Measurements from ENCODE around the gene JPT2. TPM values are rescaled to one million over a fixed set of nuclear protein-coding genes. Genes with fewer than 3 reads are reported as not detected.
A peak's percentile ranks its signal among the peaks of the same experiment; 100 is the strongest.

Gene JPT2, protein sequence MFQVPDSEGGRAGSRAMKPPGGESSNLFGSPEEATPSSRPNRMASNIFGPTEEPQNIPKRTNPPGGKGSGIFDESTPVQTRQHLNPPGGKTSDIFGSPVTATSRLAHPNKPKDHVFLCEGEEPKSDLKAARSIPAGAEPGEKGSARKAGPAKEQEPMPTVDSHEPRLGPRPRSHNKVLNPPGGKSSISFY
- 10 to 100 TPM; 55.0 to 62.4 TPM for total RNA-seq

DNA sequence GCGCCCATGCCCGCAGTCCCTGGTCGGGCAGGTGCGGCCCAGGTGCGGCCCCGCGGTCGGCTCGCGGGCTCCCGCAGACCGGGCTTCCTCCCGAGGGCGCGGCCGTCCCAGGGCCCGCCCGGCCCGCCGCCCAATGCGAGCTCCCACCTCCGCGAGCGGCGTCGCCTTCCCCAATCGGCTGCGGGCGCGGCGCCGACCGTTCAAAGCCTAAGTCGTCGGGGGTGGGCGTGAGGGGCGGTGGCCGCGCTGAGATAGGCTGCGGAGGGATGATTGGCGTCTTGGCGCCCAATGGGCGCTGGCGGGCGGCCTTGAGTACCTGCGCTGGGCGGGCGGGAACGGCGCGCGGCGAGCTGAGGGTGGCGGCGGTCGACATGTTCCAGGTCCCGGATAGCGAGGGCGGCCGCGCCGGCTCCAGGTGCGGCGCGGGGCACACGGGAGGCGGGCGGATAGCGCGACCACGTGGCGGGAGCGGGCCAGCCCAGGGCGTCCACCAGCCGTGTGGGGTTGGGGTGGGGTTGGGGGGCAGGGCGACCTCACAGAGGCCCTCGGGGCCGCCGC is at the start of gene JPT2:
JPT2 (plus strand) TSS at position 338 of the 558 bp plus-strand sequence; CDS start at position 372, 34 bp downstream.
- peaks cover 4% of the 10 kb centered on the region for H3K36me3 Mint-ChIP-seq
- CTCF ChIA-PET, result interaction anchor here (1.1 to 3.9 kb wide), 7 partner anchors 9 to 257 kb away, joined by 3 to 35 read pairs (median 4); partner anchors contain the start of genes MAPK8IP3 and UQCC4
- no peaks in the 10 kb centered on the region for H3K9me3 Mint-ChIP-seq (ENCODE audit: low read depth)
- DNase-seq (peak; percentile 97), ATAC-seq (peak; percentile 98)
- H3K4me1 Mint-ChIP-seq, result peaks cover 32% of the 10 kb centered on the region
- H3K27ac Mint-ChIP-seq, result peak within 1 kb of the TSS; percentile 83
- H3K27me3 Mint-ChIP-seq, result no peaks in the 10 kb centered on the region
- peak within 1 kb of the TSS; percentile 93 for H3K4me3 Mint-ChIP-seq

DNA sequence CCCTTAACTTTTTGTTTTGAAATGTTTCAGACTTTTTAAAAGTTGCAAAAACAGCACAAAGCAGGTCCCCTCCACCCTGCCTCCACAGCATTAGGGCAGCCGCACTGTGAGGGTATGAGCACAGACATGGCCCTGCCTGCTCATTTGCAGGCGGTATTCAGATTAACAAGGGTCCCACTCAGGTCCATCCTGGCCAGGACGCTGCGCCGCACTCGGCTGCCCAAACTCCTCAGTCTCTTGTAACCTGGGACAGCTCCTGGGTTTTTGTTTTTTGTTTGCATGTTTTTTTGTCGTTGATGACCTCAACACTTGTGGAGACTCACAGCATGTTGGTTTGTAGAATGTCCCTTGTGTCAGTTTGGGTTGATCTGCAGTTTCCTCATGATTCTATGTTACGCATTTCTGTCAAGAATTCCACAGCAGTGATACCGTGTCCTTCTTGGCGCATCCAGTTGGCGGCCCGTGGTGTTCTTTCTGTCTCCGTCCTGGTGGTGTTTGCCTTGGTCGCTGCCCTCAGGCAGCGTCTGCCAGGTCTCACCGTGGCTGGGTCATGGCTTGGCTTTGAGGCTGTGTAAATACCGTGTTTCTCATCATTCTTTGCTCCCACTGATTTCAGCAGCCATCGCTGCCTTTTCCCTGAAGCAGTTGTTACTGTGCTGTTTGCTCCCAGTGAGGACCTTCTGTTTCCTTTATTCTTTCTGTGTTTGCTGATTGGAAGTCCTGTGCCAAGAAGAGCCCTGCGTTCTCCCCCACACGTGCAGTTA is 47.4 kb upstream of the JPT2 start:
- no peak overlapping the region for H3K27ac Mint-ChIP-seq
- CTCF ChIA-PET, result interaction anchor here (1.6 kb wide), 1 partner anchor 75 kb away, joined by 3 read pairs; the partner anchor contains the start of gene MAPK8IP3
- H3K4me3 Mint-ChIP-seq, result no peak overlapping the region
- H3K36me3 Mint-ChIP-seq, result peaks cover 23% of the 10 kb centered on the region
- ATAC-seq, result no peak
- H3K27me3 Mint-ChIP-seq, result no peaks in the 10 kb centered on the region
- peaks cover 6% of the 10 kb centered on the region for H3K4me1 Mint-ChIP-seq
- H3K9me3 Mint-ChIP-seq (ENCODE audit: low read depth), result no peaks in the 10 kb centered on the region
- no peak for DNase-seq

DNA sequence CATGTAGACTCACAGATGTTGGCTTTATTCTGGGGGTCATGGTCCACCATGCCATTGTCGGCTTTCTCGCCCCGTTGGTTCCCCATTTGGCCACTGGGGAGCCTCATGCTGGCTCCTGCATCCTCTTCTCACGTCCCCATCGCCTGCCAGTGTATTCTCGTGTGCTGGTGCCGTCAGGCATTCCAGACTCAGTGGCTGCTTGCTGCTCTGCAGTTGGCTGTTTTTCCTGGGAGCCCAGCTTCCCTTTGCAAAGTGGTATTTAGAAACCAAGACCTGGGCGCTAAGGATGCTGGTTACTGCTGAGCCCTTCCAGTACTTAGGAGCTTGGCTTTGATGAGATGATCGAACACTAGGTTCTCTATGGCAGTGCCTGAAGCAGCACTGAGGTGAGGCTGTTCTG is 46.8 kb upstream of the JPT2 start:
- DNase-seq (no peak), ATAC-seq (no peak)
- Mint-ChIP-seq H3K27ac (no peak overlapping the region), H3K36me3 (peaks cover 23% of the 10 kb centered on the region), H3K27me3 (no peaks in the 10 kb centered on the region), H3K9me3 (ENCODE audit: low read depth) (no peaks in the 10 kb centered on the region), H3K4me3 (no peak overlapping the region), H3K4me1 (peaks cover 6% of the 10 kb centered on the region)
- CTCF ChIA-PET, result interaction anchor here (1.6 kb wide), 1 partner anchor 74 kb away, joined by 3 read pairs; the partner anchor contains the start of gene MAPK8IP3

DNA sequence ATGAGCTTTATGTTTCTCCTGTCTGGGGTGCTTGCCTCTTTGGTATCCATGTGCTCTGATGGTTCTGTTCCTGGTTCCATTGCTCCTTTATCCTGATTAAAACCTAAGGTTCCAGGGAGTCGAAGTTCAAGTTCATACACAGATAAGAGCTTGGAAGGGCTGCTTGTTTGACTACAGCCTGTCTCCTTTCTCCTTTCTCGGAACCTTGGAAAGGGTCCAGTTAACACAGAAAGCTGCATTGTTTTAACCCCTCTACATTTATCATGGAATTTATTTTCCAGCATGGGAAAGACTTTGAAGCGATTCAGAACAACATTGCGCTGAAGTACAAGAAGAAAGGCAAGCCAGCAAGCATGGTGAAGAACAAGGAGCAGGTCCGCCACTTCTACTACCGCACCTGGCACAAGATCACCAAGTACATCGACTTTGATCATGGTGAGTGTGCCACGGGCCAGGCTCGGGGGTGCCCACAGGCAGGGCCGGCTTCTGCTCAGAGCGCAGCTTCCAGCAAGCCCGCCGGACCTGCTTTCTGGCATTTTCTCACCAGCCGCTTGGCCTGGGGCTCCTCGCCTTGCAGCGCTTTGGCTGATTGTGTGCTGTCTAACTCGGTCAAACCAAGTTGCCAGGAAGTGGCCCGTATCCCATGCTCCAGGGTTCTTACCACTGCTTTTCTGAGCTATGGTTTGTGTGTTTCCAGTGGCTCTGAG is 46.0 kb upstream of the JPT2 start:
- Mint-ChIP-seq H3K36me3 (peaks cover 20% of the 10 kb centered on the region), H3K27me3 (no peaks in the 10 kb centered on the region), H3K9me3 (ENCODE audit: low read depth) (no peaks in the 10 kb centered on the region), H3K27ac (no peak overlapping the region), H3K4me1 (peaks cover 6% of the 10 kb centered on the region), H3K4me3 (no peak overlapping the region)
- ATAC-seq (no peak), DNase-seq (no peak)
- CTCF ChIA-PET, result interaction anchor here (1.6 kb wide), 1 partner anchor 73 kb away, joined by 3 read pairs; the partner anchor contains the start of gene MAPK8IP3

DNA sequence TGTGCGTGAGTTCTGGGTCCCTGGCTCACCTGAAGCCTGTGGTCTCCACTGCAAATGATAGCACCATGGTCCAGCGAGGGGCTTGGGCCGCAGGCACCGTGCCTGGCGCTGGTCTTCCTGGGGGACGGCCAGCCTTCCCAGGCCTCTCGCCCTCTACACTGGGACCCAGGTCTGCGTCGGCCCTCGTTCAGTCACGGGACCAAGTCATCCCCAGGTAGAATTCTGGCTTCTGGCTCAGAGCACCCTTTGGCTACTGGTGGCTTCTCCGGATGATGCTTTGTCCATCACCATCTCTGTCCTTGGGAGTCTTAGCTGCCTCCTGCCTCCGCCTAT is 45.5 kb upstream of the JPT2 start:
- ATAC-seq, result no peak
- Mint-ChIP-seq H3K9me3 (ENCODE audit: low read depth) (no peaks in the 10 kb centered on the region), H3K4me1 (peaks cover 8% of the 10 kb centered on the region), H3K27me3 (no peaks in the 10 kb centered on the region), H3K4me3 (no peak overlapping the region), H3K27ac (no peak overlapping the region), H3K36me3 (peaks cover 20% of the 10 kb centered on the region)
- DNase-seq, result no peak
- CTCF ChIA-PET, result interaction anchor here (1.6 kb wide), 1 partner anchor 73 kb away, joined by 3 read pairs; the partner anchor contains the start of gene MAPK8IP3

DNA sequence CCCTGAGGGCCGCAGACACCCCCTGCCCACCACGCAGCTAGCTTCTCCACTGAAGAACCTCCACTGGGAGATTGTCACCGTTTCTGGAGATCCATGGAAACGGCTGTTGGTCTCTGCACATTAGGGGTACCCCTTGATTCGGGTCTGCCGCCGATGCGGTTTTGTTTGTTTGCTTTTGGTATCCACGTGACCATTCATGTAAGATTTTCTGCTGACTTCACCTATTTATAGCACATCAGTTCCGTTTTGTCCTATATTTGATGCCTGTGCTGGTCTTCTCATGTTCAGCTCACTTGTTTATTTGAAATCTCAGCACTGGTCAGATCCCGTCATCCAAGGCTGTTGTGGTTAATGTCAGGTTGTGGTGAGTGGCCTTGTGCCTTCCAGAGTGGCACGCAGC is 44.8 kb upstream of the JPT2 start:
- ATAC-seq (no peak), DNase-seq (no peak)
- H3K36me3 Mint-ChIP-seq, result peaks cover 23% of the 10 kb centered on the region
- no peaks in the 10 kb centered on the region for H3K9me3 Mint-ChIP-seq (ENCODE audit: low read depth)
- H3K27ac Mint-ChIP-seq, result no peak overlapping the region
- no peak overlapping the region for H3K4me3 Mint-ChIP-seq
- peaks cover 8% of the 10 kb centered on the region for H3K4me1 Mint-ChIP-seq
- H3K27me3 Mint-ChIP-seq, result no peaks in the 10 kb centered on the region
- CTCF ChIA-PET, result no interaction called here

DNA sequence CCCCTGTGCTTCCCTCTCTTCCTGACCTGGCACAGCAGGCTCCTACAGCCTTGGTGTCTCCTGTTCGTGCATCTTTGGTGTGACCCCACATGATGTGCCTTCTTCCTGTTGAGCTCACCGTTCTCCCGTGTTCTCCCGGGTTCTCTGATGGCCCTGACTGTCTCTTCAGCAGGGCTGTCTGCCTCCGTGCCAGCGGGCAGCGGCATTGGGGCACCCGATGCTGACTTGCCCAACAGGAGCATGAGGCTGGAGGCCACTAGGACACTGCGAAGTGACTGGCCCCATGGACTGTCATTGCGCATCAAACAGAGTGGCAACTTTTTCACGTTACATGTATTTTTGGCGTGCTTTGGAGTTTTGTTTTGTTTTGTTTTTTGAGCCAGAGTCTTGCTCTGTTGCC is 43.5 kb upstream of the JPT2 start:
- Mint-ChIP-seq H3K36me3 (peaks cover 24% of the 10 kb centered on the region), H3K4me3 (no peak overlapping the region), H3K27ac (no peak overlapping the region), H3K4me1 (peaks cover 8% of the 10 kb centered on the region), H3K9me3 (ENCODE audit: low read depth) (no peaks in the 10 kb centered on the region), H3K27me3 (no peaks in the 10 kb centered on the region)
- CTCF ChIA-PET, result no interaction called here
- DNase-seq (no peak), ATAC-seq (no peak)

DNA sequence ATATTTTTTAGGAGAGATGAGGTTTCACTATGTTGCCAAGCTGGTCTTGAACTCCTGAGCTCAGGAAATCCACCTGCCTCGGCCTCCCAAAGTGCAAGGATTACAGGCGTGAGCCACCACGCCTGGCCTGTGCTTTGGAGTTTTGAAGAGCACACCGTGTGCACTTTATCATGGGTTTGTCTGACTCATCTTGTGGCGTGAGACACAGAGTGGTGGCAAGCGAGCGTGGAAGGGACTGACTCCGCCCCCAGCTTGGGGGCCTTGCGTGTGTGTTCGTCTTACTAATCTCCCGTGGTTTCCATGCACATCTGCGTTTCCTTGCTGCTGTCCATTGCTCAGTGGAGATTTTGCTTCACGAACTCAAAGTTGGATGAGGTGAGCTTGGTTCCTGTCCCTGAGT is 43.0 kb upstream of the JPT2 start:
- no peak for ATAC-seq
- CTCF ChIA-PET, result no interaction called here
- peaks cover 24% of the 10 kb centered on the region for H3K36me3 Mint-ChIP-seq
- no peak overlapping the region for H3K4me3 Mint-ChIP-seq
- H3K27ac Mint-ChIP-seq, result no peak overlapping the region
- no peak for DNase-seq
- H3K27me3 Mint-ChIP-seq, result no peaks in the 10 kb centered on the region
- H3K4me1 Mint-ChIP-seq, result peaks cover 8% of the 10 kb centered on the region
- no peaks in the 10 kb centered on the region for H3K9me3 Mint-ChIP-seq (ENCODE audit: low read depth)

DNA sequence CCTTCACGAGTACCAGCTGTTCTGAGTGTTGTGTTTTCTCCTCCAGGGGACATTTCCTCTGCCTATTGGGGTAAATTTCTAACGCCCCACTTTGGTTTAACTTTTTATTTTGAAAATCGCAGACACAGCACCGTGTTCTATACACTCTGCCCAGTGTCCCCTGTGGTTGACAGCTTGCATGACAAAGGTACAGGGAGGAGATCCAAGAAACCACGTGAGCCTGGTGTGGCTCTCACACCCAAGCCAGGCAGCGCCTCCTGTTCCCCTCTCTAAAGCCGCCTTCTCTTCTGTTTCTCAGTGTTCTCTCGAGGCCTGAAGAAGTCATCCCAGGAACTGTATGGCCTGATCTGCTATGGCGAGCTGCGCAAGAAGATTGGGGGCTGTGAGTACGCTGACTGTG is 40.6 kb upstream of the JPT2 start:
- no peaks in the 10 kb centered on the region for H3K9me3 Mint-ChIP-seq (ENCODE audit: low read depth)
- H3K27me3 Mint-ChIP-seq, result no peaks in the 10 kb centered on the region
- no peak for DNase-seq
- H3K4me3 Mint-ChIP-seq, result no peak overlapping the region
- peaks cover 8% of the 10 kb centered on the region for H3K4me1 Mint-ChIP-seq
- ATAC-seq, result no peak
- H3K36me3 Mint-ChIP-seq, result peaks cover 28% of the 10 kb centered on the region
- H3K27ac Mint-ChIP-seq, result peak overlapping the region; percentile 30
- CTCF ChIA-PET, result no interaction called here

DNA sequence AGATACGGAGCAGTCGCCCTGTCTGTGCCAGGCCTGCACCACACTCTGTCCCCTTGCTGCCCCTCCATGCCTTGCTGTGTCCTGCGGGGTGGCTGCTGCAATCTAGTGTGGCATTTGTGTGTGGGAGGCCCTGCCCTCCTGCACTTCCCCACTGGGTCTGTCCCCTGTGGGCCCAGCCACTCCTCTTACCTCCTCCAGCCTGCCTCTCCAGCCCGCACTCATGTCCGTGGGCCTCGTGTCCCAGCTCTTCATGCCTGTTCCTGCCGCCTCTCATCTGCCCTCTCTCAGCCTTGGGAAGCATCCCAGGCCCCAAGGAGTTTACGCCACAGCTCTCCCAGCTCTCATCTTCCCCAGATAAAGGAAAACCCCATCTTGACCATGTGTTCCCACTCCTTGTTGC is 39.3 kb upstream of the JPT2 start:
- CTCF ChIA-PET, result no interaction called here
- Mint-ChIP-seq H3K27me3 (no peaks in the 10 kb centered on the region), H3K9me3 (ENCODE audit: low read depth) (no peaks in the 10 kb centered on the region), H3K36me3 (peaks cover 25% of the 10 kb centered on the region), H3K27ac (no peak overlapping the region), H3K4me3 (no peak overlapping the region), H3K4me1 (peaks cover 8% of the 10 kb centered on the region)
- DNase-seq, result no peak
- no peak for ATAC-seq

DNA sequence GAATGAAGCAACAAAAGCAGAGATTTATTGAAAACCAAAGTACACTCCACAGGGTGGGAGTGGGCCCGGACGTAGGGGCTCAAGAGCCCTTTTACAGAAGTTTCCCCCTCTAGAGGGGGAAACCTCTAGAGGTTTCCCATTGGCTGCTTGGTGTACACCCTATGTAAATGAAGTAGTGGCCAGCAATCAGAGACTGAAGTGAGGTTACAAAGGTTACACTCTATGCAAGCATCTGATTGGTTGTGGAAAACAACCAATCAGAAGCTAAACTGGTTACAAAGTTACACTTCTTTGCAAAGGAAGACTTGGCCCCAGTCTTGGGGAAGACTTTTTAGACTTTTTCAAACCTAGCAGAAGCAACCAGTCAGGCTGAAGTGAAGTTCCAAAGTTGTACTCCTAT is 38.8 kb upstream of the JPT2 start:
- H3K36me3 Mint-ChIP-seq, result peaks cover 21% of the 10 kb centered on the region

DNA sequence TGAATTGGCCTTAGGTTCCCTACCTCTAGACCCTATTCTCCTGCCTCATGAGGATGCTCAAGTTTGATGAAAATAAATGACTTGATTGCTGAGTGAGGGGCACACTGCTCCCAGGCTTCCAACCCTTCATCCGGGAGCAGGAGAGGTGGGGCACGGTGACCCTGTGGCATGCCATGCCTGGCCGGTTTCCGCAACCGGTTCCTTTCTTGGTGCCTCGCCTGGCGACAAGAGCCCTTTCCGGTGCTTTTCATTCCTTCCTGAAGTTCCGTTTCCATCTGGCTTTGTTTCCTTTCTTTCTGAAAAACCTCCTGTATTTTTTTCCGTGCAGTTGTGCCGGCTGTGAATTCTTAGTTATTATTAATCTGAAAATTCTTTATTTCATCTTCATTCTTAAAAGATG is 38.2 kb upstream of the JPT2 start:
- Mint-ChIP-seq H3K36me3 (peaks cover 21% of the 10 kb centered on the region), H3K9me3 (ENCODE audit: low read depth) (no peaks in the 10 kb centered on the region), H3K4me3 (no peak overlapping the region), H3K4me1 (peaks cover 8% of the 10 kb centered on the region), H3K27ac (no peak overlapping the region), H3K27me3 (no peaks in the 10 kb centered on the region)
- DNase-seq (no peak), ATAC-seq (no peak)
- CTCF ChIA-PET, result no interaction called here

More for the DNA sequence above, 38.8 kb upstream of the JPT2 start:
- ATAC-seq (no peak), DNase-seq (no peak)
- Mint-ChIP-seq H3K4me3 (no peak overlapping the region), H3K27ac (no peak overlapping the region), H3K4me1 (peaks cover 9% of the 10 kb centered on the region), H3K9me3 (ENCODE audit: low read depth) (no peaks in the 10 kb centered on the region), H3K27me3 (no peaks in the 10 kb centered on the region)
- CTCF ChIA-PET, result no interaction called here

DNA sequence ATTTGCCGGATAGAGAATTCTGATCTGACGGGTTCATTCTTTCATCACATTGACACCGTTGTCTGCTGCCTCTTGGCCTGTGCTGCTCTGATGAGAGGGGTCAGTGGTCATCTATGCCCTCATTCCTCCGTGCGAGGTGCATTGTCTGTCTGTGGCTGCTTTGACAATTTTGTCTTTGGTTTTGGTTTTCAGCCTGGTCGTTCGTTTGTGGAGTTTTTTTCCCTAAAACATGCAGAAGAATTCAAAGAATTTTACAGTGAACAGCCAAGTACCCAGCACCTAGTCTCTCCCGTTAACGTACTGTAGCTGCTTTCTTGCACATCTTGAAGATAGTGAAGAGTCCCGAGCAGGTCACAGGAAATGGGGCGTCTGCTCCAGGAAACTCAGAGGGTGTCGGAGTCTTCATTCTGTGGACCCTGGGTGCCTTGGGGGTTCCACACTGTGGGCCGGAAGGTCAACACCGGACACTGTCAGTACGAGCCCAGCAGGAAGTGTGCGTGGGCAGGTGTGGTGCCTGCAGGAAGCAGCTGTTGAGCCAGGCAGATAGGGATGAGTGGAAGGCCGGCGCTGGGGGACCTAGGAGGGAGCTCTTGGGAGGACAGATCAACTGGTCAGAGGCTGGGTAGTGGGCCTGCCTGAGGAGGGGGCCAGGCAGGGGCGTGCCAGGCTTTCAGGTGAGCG is 37.7 kb upstream of the JPT2 start:
- DNase-seq, result no peak
- H3K36me3 Mint-ChIP-seq, result peaks cover 22% of the 10 kb centered on the region
- H3K27me3 Mint-ChIP-seq, result no peaks in the 10 kb centered on the region
- H3K4me3 Mint-ChIP-seq, result no peak overlapping the region
- no peaks in the 10 kb centered on the region for H3K9me3 Mint-ChIP-seq (ENCODE audit: low read depth)
- CTCF ChIA-PET, result no interaction called here
- H3K27ac Mint-ChIP-seq, result no peak overlapping the region
- ATAC-seq, result no peak
- peaks cover 5% of the 10 kb centered on the region for H3K4me1 Mint-ChIP-seq
